NCI-H526 treated with DMSO at 0.1 percent for 48 hours (cell line): ENCODE data around the gene JKAMP.
"Not testable (repeated sequence)": the region's sequence is repeated elsewhere in the genome, so short reads cannot be mapped to it uniquely, and the experiment has no call there.

Experiments
- DNase-seq: peaks from one replicate; lab custom pipeline; 2025; lab: John Stamatoyannopoulos, UW

Gene JKAMP

GRCh38 chr14:59483819-59484638, at the start of gene JKAMP, which contains the start of gene L3HYPDH:
Gene JKAMP, plus strand, starts transcription at chr14:59484517. Its CDS starts 73 bp downstream, at chr14:59484590.
Gene L3HYPDH, minus strand, starts transcription at chr14:59484408. Its CDS starts 92 bp downstream, at chr14:59484316.
- DNase-seq, result peak; percentile 81

GRCh38 chr14:59435101-59435500, 49.2 kb upstream of the JKAMP start:
- DNase-seq, result no peak

GRCh38 chr14:59435987-59436386, 48.3 kb upstream of the JKAMP start:
- no peak for DNase-seq

GRCh38 chr14:59438195-59438647, 46.1 kb upstream of the JKAMP start:
- DNase-seq, result no peak

- DNase-seq, result no peak
Observed at GRCh38 chr14:59439256-59439965, 44.9 kb upstream of the JKAMP start.

GRCh38 chr14:59448673-59449072, 35.6 kb upstream of the JKAMP start:
- not testable (repeated sequence) for DNase-seq

GRCh38 chr14:59450716-59451115, 33.6 kb upstream of the JKAMP start:
- DNase-seq, result no peak

- no peak for DNase-seq
Observed at GRCh38 chr14:59451849-59452248, 32.5 kb upstream of the JKAMP start.

GRCh38 chr14:59454139-59454538, 30.2 kb upstream of the JKAMP start:
- no peak for DNase-seq

- DNase-seq, result no peak
Observed at GRCh38 chr14:59455411-59455810, 28.9 kb upstream of the JKAMP start.

- no peak for DNase-seq
Observed at GRCh38 chr14:59458486-59458885, 25.8 kb upstream of the JKAMP start.

GRCh38 chr14:59460378-59460777, 23.9 kb upstream of the JKAMP start:
- DNase-seq, result no peak

GRCh38 chr14:59461891-59462290, 22.4 kb upstream of the JKAMP start:
- no peak for DNase-seq

GRCh38 chr14:59463787-59464485, 20.4 kb upstream of the JKAMP start:
- DNase-seq, result peak; percentile 31

GRCh38 chr14:59464486-59465315, 19.6 kb upstream of the JKAMP start:
- DNase-seq, result peak; percentile 31

- no peak for DNase-seq
Observed at GRCh38 chr14:59465316-59466135, 18.8 kb upstream of the JKAMP start, which contains the start of gene GPR135. Gene GPR135, minus strand, starts transcription at chr14:59465380. Its CDS starts 154 bp downstream, at chr14:59465226.

- DNase-seq, result no peak
Observed at GRCh38 chr14:59474172-59474571, 10.1 kb upstream of the JKAMP start.

GRCh38 chr14:59475709-59476108, 8.6 kb upstream of the JKAMP start:
- no peak for DNase-seq

GRCh38 chr14:59478540-59478939, 5.8 kb upstream of the JKAMP start:
- no peak for DNase-seq

- no peak for DNase-seq
Observed at GRCh38 chr14:59480166-59480565, 4.2 kb upstream of the JKAMP start.

- no peak for DNase-seq
Observed at GRCh38 chr14:59481407-59481806, 2.9 kb upstream of the JKAMP start.
